ENCODE measurements around the gene CHSY1. TPM values are rescaled to one million over a fixed set of nuclear protein-coding genes. Genes with fewer than 3 reads are reported as not detected.

The CHSY1 gene
- total RNA-seq, 1 donor from 2014 or later, result 47.0 TPM

GRCh38 chr15:101158166-101159095, 93.4 kb downstream of the CHSY1 start:
- DNase-seq (ENCODE audit: extremely low read depth, low read depth, low spot score), result no peak

GRCh38 chr15:101157721-101158120, 94.1 kb downstream of the CHSY1 start:
- DNase-seq (ENCODE audit: extremely low read depth, low read depth, low spot score), result no peak

- DNase-seq (ENCODE audit: extremely low read depth, low read depth, low spot score), result no peak
These were observed 95.2 kb downstream of the CHSY1 start for GRCh38 chr15:101156509-101157159.

GRCh38 chr15:101156061-101156460, 95.8 kb downstream of the CHSY1 start:
- DNase-seq (ENCODE audit: extremely low read depth, low read depth, low spot score), result no peak

GRCh38 chr15:101153801-101154656, 97.8 kb downstream of the CHSY1 start:
- no peak for DNase-seq (ENCODE audit: extremely low read depth, low read depth, low spot score)

- no peak for DNase-seq (ENCODE audit: extremely low read depth, low read depth, low spot score)
These were observed 98.9 kb downstream of the CHSY1 start for GRCh38 chr15:101152914-101153313.

- DNase-seq (ENCODE audit: extremely low read depth, low read depth, low spot score), result no peak
These were observed 100.6 kb downstream of the CHSY1 start for GRCh38 chr15:101151288-101151687.

- DNase-seq (ENCODE audit: extremely low read depth, low read depth, low spot score), result no peak
These were observed 101.2 kb downstream of the CHSY1 start for GRCh38 chr15:101150723-101151040.

GRCh38 chr15:101149864-101150722, 101.8 kb downstream of the CHSY1 start:
- DNase-seq (ENCODE audit: extremely low read depth, low read depth, low spot score), result no peak

- DNase-seq (ENCODE audit: extremely low read depth, low read depth, low spot score), result no peak
These were observed 102.8 kb downstream of the CHSY1 start for GRCh38 chr15:101148881-101149664.

GRCh38 chr15:101148166-101148880, 103.5 kb downstream of the CHSY1 start:
- no peak for DNase-seq (ENCODE audit: extremely low read depth, low read depth, low spot score)

- no peak for DNase-seq (ENCODE audit: extremely low read depth, low read depth, low spot score)
These were observed 104.7 kb downstream of the CHSY1 start for GRCh38 chr15:101147181-101147580.

GRCh38 chr15:101146118-101146702, 105.6 kb downstream of the CHSY1 start:
- DNase-seq (ENCODE audit: extremely low read depth, low read depth, low spot score), result no peak

- no peak for DNase-seq (ENCODE audit: extremely low read depth, low read depth, low spot score)
These were observed 106.5 kb downstream of the CHSY1 start for GRCh38 chr15:101145362-101145761.

- DNase-seq (ENCODE audit: extremely low read depth, low read depth, low spot score), result no peak
These were observed 108.5 kb downstream of the CHSY1 start for GRCh38 chr15:101143321-101143720.

- DNase-seq (ENCODE audit: extremely low read depth, low read depth, low spot score), result no peak
These were observed 109.1 kb downstream of the CHSY1 start for GRCh38 chr15:101142711-101143110.

- no peak for DNase-seq (ENCODE audit: extremely low read depth, low read depth, low spot score)
These were observed 109.8 kb downstream of the CHSY1 start for GRCh38 chr15:101141926-101142527.

GRCh38 chr15:101140697-101141065, 111.2 kb downstream of the CHSY1 start:
- DNase-seq (ENCODE audit: extremely low read depth, low read depth, low spot score), result no peak

All from glomerular endothelial cell (primary cell).